Heart left ventricle (tissue), 16 donors: ENCODE measurements around the gene IQUB. TPM values are rescaled to one million over a fixed set of nuclear protein-coding genes. Genes with fewer than 3 reads are reported as not detected.

Experiments
- ATAC-seq, 4 donors: fragments of 200-7000 bp; cut with Tn5 transposase; one replicate each; pipeline ENCODE4 v1.9.1; 2020 to 2022; ENCODE audit warnings: moderate library complexity in 4 of 4, mild to moderate bottlenecking in 3 of 4, moderate number of reproducible peaks in 1 of 4
- DNase-seq, 5 donors: peaks; one replicate each; pipeline ENCODE4 v3.0.0-alpha.2; 2020
- H3K27ac ChIP-seq, 12 donors: fragments of 200-600 bp; sonication (generic) in 4 of 12; one replicate each; pipeline versions ENCODE4 v1.5.0 to v1.8.0; 2016 to 2022; ENCODE audit warnings: mild to moderate bottlenecking in 2 of 12
- H3K27me3 ChIP-seq, 9 donors: fragments of 200-600 bp; sonication (generic) in 2 of 9; one replicate each; pipeline versions ENCODE4 v1.5.1 to v1.8.0; 2016 to 2022; ENCODE audit warnings: mild to moderate bottlenecking in 3 of 9
- H3K36me3 ChIP-seq, 9 donors: fragments of 200-600 bp; sonication (generic) in 2 of 9; one replicate each; pipeline versions ENCODE4 v1.5.0 to v1.8.0; 2018 to 2022; ENCODE audit warnings: mild to moderate bottlenecking in 2 of 9
- H3K4me1 ChIP-seq, 12 donors: fragments of 200-600 bp; sonication (generic) in 4 of 12; one replicate each; pipeline versions ENCODE4 v1.5.0 to v1.8.0; 2016 to 2022; ENCODE audit warnings: mild to moderate bottlenecking in 3 of 12
- H3K4me3 ChIP-seq, 12 donors: fragments of 200-600 bp; sonication (generic) in 4 of 12; one replicate each; pipeline versions ENCODE4 v1.5.0 to v1.8.0; 2017 to 2022; ENCODE audit warnings: mild to moderate bottlenecking in 9 of 12, moderate library complexity in 4 of 12
- H3K9me3 ChIP-seq, 12 donors: fragments of 200-600 bp; sonication (generic) in 4 of 12; one replicate each; pipeline versions ENCODE4 v1.5.0 to v1.8.0; 2016 to 2022; ENCODE audit warnings: mild to moderate bottlenecking in 1 of 12
- POLR2A ChIP-seq, 2 donors: fragments of 450-650 bp; IDR thresholded peaks; one replicate each; pipeline ENCODE4 v1.6.1; 2017; ENCODE audit warnings: antibody characterized with exemption in 2 of 2, mild to moderate bottlenecking in 2 of 2, moderate library complexity in 2 of 2
- WGBS, 4 donors: extraction: QIAGEN DNeasy Blood & Tissue Kit in 2 of 4; methylation state at CpG; one replicate each; pipeline versions ENCODE4 v1.1.5 to v1.1.7; 2013 to 2018; 5-methylcytosine and 5-hydroxymethylcytosine counted together
- intact Hi-C, 10 donors: fragments of 100-400 bp; cut with DNase I; formaldehyde crosslinking; loops; one replicate each; pipeline versions ENCODE4 v1.11.1 to v1.14.2; 2022
- polyA plus RNA-seq, 2 donors: library from polyadenylated mRNA; stranded (reverse); fragments of 200-250 nt; gene quantifications; one replicate each; pipeline ENCODE4 v1.2.3, GENCODE V29; 2013
- total RNA-seq, 9 donors: library from RNA; depleted of rRNA in 2 of 9; stranded (reverse); fragments of >200 nt in 2 of 9; fragmentation: NEBNext Ultra II Directional in 3 of 9; extraction: Animal tissue kit (Norgen Biotek cat#: 25700) in 3 of 9; gene quantifications; one replicate each; pipeline versions ENCODE4 v1.1.0 to v1.2.4, GENCODE V29; 2016 to 2023
- TF ChIP-seq, protein P1 (sequence below), 12 donors: fragments of 200-600 bp; sonication (generic) in 4 of 12; IDR thresholded peaks; one replicate each; pipeline versions ENCODE4 v1.5.0 to v1.8.0; 2018 to 2022; ENCODE audit warnings: antibody characterized with exemption in 12 of 12, mild to moderate bottlenecking in 5 of 12
- donor health status: ischemic (EF 13 %, LVEDD 7.1; RV severe dilation, severe dysfunction).
- donor health status: healthy with polysubstance abuse.
- donor health status: DM: no; HTN: yes; CAD: no.
- donor health status: DM: no; HTN: no; CAD: no.
- donor health status: ischemic (EF 25% LVEDD 6.9; RV normal size, moderate dysfunction).
- donor health status: ischemic (EF 25% LVEDD 5.7; RV mildly dilated, moderate dysfunction).
- donor health status: healthy.
- donor health status: DM: yes; HTN: yes; CAD: no.
- donor health status: ischemic (EF 35%, LVEDD 5.7; RV mildly dilated, moderate dysfunction).
- donor health status: nonischemic (EF 11% LVEDD 7.7; RV severe dilation, severe dysfunction).
- donor health status: DM: yes; HTN: yes; CAD: no.
- donor health status: PGD.
- donor health status: ischemic (EF 29% LVEDD 5.4; RV normal size, mild dysfunction).
- donor health status: nonischemic (EF 23%, LVEDD 6.1; RV moderate dilation, normal function).

Gene IQUB
- total and polyA plus RNA-seq, 11 donors: 0.19 to 1.3 (median 0.55) TPM; not detected in 1

DNA sequence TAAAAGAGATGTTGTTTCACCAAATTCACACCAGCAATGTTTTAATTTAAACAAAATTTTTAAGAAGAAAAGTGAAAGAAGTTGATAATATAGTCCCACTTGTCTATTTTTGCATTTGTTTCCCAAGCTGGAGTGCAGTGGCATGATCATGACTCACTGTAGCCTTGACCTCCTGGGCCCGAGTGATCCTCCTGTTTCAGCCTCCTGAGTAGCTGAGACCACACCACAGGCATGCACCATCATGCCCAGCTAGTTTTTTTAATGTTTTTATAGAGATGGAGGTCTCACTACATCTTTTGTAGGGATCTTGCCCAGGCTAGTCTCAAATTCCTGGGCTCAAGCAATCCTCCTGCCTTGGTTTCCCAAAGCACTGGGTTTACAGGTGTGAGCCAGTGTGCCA is 37.3 kb upstream of the IQUB start:
- Histone ChIP-seq H3K27ac (no peak overlapping the region), H3K36me3 (no peaks in the 10 kb centered on the region), H3K27me3 (no peaks in the 10 kb centered on the region), H3K4me1 (no peaks in the 10 kb centered on the region), H3K4me3 (no peak overlapping the region), H3K9me3 (no peaks in the 10 kb centered on the region)
- DNase-seq: no peak
- no peak for TF ChIP-seq POLR2A (IDR thresholded peaks at IDR 0.05)
- TF ChIP-seq, protein P1, sequence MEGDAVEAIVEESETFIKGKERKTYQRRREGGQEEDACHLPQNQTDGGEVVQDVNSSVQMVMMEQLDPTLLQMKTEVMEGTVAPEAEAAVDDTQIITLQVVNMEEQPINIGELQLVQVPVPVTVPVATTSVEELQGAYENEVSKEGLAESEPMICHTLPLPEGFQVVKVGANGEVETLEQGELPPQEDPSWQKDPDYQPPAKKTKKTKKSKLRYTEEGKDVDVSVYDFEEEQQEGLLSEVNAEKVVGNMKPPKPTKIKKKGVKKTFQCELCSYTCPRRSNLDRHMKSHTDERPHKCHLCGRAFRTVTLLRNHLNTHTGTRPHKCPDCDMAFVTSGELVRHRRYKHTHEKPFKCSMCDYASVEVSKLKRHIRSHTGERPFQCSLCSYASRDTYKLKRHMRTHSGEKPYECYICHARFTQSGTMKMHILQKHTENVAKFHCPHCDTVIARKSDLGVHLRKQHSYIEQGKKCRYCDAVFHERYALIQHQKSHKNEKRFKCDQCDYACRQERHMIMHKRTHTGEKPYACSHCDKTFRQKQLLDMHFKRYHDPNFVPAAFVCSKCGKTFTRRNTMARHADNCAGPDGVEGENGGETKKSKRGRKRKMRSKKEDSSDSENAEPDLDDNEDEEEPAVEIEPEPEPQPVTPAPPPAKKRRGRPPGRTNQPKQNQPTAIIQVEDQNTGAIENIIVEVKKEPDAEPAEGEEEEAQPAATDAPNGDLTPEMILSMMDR (IDR thresholded peaks at IDR 0.05): no peak
- ATAC-seq: no peak
- WGBS, 4 donors: 92 to 100% (median 96%) methylated on average over 1 of the region's 1 CpG
- intact Hi-C loops: no loop called here

DNA sequence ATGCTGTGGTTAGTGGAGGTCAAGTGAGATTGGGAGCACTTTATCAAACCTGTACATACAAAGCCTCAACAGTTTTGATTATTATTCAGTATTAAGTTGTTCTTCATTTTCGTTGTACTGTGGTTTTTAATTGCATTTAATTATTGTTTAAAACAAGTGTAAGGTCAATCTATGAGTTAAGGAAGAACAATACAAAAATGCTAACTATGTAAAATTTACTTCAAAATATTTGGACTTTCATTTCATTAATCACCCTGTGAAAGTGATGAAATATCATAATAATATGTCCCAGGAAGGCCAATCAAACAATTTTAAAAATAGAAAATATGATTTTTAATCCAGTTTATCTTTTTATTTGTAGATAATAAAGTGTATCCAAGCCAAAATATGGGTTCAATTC is 36.8 kb upstream of the IQUB start:
- TF ChIP-seq POLR2A (IDR thresholded peaks at IDR 0.05): no peak
- TF ChIP-seq, protein P1 (IDR thresholded peaks at IDR 0.05): no peak
- H3K36me3 ChIP-seq: no peaks in the 10 kb centered on the region
- intact Hi-C loops: no loop called here
- H3K9me3 ChIP-seq: no peaks in the 10 kb centered on the region
- DNase-seq: no peak
- 56 to 62% (median 59%) methylated on average over 1 of the region's 1 CpG for WGBS, 4 donors
- no peak overlapping the region for H3K27ac ChIP-seq
- no peaks in the 10 kb centered on the region for H3K27me3 ChIP-seq
- H3K4me3 ChIP-seq: no peak overlapping the region
- H3K4me1 ChIP-seq: no peaks in the 10 kb centered on the region
- ATAC-seq: no peak

DNA sequence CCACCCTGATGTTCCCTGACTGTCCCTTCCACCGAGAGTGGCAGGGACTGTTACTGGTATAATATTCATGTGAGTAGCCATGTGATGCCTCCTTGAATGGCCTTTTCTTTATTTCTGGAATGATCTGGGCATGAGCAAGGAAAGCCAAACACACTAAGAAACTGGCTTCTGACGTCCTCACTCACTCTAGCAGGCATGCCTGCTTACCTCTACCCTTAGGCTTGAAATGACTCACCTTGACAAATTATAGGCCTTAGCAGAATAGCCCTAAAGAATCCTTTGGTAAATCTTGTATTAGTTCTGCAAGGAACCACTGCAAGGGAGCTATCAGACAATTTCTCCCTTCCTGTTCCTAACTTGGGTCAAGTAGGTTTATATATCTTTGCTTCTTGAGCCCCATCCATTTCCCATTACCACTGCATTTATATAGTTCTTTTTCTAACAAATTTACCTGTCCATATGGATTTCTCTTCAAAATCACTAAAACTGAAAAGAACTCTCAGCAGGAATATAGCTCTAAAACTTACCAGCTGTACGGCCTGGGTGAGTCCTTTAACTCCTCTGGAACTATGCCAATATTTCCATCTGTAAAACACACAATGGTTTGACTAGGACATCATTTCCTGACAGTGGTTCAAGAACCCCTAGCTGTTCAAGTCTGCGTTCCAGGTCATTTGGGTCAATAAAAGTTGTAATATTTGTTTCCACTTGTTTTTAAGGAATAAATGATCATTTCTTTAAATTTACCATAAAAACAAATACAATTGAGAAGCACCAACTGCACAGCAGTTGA is 36.2 kb upstream of the IQUB start:
- Histone ChIP-seq H3K9me3 (no peaks in the 10 kb centered on the region), H3K27ac (no peak overlapping the region), H3K36me3 (no peaks in the 10 kb centered on the region), H3K4me1 (no peaks in the 10 kb centered on the region), H3K27me3 (no peaks in the 10 kb centered on the region), H3K4me3 (no peak overlapping the region)
- intact Hi-C loops: no loop called here
- TF ChIP-seq POLR2A (IDR thresholded peaks at IDR 0.05): no peak
- TF ChIP-seq, protein P1 (IDR thresholded peaks at IDR 0.05): no peak
- 52 to 75% (median 63%) methylated on average over 4 of the region's 4 CpGs for WGBS, 4 donors
- ATAC-seq (peak in 1 of 4 donors; percentile 54), DNase-seq (no peak)

DNA sequence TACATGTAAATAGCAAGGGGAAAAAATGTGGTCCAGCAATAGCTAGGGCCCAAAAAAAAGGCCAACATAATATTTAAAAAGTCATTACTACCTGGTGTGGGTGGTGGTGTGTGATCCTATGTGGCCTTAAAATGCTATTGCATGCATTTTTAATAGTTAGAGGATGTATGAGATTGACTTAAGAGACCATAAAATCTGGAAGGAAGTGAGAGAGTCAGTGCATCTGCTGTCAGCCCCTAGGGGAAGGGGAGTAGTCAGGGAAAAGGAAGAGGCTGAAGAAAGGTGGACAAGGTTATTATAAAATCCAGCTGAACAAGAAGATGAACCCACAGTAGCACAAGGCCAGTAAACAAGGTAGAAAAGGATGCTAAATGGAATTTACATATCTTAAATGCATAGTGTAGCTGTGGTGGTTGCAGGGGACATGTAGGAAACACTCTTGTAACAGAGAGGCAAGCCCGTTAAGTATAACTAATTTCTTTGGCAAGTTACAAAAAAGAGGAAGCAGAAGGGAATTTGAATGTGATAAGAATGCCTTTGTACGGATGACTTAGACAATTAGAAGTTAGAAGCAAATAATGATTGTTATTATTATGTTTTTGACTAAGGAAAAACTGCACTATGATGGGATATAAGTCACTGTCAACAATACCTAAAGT is 35.1 kb upstream of the IQUB start:
- Histone ChIP-seq H3K4me1 (no peaks in the 10 kb centered on the region), H3K27ac (no peak overlapping the region), H3K27me3 (no peaks in the 10 kb centered on the region), H3K36me3 (no peaks in the 10 kb centered on the region), H3K9me3 (no peaks in the 10 kb centered on the region), H3K4me3 (no peak overlapping the region)
- DNase-seq (no peak), ATAC-seq (peak in 1 of 4 donors; percentile 50)
- intact Hi-C loops: no loop called here
- WGBS, 4 donors: 30 to 46% (median 38%) methylated on average over 2 of the region's 2 CpGs
- TF ChIP-seq, protein P1 (IDR thresholded peaks at IDR 0.05): no peak
- no peak for TF ChIP-seq POLR2A (IDR thresholded peaks at IDR 0.05)
